ENCODE results near the gene FUT8.
"Not testable (repeated sequence)": the region's sequence is repeated elsewhere in the genome, so short reads cannot be mapped to it uniquely, and the experiment has no call there.

The FUT8 gene

GRCh38 chr14:65627315-65627714 is 214.8 kb downstream of the FUT8 start:
- no peak for FAIRE-seq

GRCh38 chr14:65628664-65629063 is 216.1 kb downstream of the FUT8 start:
- FAIRE-seq = no peak

GRCh38 chr14:65631040-65631439 is 218.5 kb downstream of the FUT8 start:
- no peak for FAIRE-seq

DNA sequence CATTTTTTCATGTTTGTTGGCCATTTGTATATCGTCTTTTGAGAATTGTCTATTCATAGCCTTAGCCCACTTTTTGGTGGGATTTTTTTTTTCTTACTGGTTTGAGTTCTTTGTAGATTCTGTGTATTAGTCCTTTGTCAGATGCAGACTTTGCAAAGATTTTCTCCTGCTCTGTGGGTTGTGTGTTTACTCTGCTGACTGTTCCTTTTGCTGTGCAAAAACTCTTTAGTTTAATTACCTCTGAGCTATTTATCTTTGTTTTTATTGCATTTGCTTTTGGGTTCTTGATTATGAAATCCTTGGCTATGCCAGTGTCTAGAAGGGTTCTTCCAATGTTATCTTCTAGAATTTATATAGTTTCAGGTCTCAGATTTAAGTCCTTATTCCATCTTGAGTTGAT is 220.0 kb downstream of the FUT8 start:
- no peak for FAIRE-seq

DNA sequence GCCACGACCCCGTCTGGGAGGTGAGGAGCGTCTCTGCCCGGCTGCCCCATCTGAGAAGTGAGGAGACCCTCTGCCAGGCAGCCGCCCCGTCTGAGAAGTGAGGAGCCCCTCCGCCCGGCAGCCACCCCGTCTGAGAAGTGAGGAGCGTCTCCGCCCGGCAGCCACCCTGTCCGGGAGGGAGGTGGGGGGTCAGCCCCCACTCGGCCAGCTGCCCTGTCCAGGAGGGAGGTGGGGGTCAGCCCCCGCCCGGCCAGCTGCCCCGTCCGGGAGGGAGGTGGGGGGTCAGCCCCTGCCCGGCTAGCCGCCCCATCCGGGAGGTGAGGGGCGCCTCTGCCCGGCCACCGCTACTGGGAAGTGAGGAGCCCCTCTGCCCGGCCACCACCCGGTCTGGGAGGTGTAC is 221.1 kb downstream of the FUT8 start:
- FAIRE-seq = not testable (repeated sequence)

- FAIRE-seq = no peak
Measured at GRCh38 chr14:65637780-65638179, 225.2 kb downstream of the FUT8 start.

DNA sequence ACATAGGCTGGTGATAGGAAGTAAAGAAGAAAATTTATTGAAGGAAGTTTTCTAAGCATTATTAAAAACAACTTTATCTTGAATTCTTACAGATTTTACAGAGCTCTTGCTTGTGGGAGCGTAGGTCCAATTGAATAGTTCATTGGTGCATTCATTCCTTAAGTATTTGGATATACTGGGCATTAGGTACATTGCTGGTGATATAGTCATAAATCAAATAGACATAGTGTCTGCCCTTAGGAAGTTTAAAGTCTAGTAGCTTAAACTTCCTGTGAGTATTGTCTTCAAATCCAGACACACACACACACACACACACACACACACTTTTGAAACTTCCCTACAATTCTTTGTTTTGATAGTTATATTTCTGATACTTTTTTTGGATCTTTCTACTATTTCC is 226.7 kb downstream of the FUT8 start:
- FAIRE-seq = no peak

DNA sequence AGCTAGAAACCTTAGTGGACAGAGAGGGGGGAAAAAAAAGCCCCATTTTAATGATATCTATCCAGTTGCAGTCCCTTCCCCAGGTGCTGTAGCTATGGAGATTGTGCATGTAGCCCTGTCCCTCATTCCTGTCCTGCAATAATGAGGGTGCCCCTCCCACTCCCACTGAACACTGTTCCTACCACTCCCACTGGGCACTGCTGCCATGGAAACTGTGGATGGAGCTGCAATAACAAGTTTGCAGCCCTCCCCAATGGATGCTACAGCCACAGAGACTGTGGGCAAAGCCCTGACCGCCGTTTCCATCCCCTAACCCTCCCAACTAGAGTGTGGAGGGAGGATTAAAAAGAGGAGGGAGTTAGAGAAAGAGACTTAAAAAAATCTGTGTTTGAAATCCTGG is 238.3 kb downstream of the FUT8 start:
- FAIRE-seq = no peak

- FAIRE-seq = no peak
Measured at GRCh38 chr14:65656554-65656953, 244.0 kb downstream of the FUT8 start.

GRCh38 chr14:65658202-65658601 is 245.7 kb downstream of the FUT8 start:
- no peak for FAIRE-seq

- no peak for FAIRE-seq
Measured at GRCh38 chr14:65661865-65662264, 249.3 kb downstream of the FUT8 start.

DNA sequence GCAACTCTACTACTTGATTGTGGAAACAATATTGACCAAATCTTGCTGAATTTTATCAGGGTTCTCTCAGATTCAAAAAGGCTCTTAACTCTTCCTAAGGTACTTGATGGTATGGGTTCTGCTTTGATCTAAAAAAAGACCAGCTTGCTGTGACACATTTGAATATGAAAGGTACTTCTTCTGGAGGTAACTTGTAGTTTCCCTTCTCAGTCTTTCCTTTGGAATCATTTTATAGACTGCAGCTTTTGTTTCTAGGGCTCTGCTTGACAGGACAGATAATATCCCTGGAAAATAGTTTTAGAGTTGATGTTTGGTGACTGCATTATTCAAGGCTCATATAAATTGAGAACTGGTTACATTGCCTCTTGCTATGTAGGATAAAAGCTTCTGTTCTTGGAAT is 251.9 kb downstream of the FUT8 start:
- no peak for FAIRE-seq

DNA sequence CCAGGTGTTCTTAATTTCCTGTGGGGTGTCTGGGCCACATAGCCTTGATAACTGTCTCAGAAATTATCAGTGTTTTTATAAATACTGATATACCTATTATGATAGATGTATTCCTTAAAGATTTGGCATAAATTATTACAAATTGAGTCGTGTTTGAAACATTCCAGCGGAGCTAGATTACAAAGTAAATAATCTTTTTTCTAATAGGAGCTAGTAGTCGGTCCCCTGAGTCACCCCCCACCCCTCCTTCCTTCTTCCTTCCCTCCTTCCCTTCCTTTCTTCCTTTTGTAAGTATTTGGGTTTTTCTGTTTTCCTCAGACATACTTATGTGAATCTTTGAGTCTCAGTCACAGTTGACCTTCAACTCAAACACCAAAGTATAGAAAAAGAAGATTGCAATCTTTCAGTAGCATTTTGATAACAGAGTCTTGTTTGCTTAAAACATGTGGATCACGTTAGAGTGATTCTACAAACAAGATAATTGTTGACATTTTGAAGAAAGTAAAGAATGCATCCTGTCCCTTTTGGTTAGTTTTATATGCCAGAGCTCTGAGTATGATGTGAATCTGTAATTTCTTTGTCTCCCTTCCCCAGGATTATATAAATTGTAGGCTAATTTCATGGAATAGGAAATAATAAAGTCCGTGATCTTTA is 264.0 kb downstream of the FUT8 start:
- FAIRE-seq = no peak

DNA sequence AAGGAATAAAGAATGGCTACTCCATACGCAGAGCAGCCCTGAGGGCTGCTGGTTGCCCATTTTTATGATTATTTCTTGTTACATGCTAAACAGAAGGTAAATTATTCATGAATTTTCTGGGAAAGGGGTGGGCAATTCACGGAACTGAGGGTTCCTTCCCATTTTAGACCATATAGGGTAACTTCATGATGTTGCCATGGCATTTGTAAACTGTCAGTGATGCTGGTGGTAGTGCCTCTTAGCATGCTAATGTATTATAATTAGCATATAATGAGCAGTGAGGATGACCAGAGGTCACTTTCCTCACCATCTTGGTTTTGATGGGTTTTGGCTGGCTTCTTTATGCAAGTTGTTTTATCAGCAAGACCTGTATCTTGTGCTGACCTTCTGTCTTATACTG is 273.0 kb downstream of the FUT8 start:
- FAIRE-seq = no peak

DNA sequence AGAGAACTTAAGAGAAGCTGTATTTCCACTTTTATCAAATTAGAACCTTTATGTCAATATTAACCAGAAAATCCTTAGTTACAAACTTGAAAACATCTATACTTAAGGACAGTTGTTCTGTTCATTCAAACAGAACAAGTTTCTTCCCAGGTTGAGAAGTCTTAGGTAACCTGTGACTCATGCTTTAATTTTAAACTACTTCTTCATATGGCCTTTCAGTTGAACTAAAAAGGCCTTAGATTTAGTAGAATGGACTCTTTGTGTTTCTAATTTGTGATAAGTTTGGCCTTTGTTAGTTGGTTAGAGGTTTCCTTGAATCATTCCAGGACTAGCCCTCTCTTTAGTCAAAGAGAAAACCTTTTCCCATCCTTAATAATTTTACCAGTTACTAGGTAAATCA is 274.2 kb downstream of the FUT8 start:
- no peak for FAIRE-seq

GRCh38 chr14:65689070-65689469 is 276.5 kb downstream of the FUT8 start:
- no peak for FAIRE-seq

GRCh38 chr14:65692566-65692965 is 280.0 kb downstream of the FUT8 start:
- not testable (repeated sequence) for FAIRE-seq

- FAIRE-seq = no peak
Measured at GRCh38 chr14:65696801-65697200, 284.3 kb downstream of the FUT8 start.

- no peak for FAIRE-seq
Measured at GRCh38 chr14:65703521-65703920, 291.0 kb downstream of the FUT8 start.

DNA sequence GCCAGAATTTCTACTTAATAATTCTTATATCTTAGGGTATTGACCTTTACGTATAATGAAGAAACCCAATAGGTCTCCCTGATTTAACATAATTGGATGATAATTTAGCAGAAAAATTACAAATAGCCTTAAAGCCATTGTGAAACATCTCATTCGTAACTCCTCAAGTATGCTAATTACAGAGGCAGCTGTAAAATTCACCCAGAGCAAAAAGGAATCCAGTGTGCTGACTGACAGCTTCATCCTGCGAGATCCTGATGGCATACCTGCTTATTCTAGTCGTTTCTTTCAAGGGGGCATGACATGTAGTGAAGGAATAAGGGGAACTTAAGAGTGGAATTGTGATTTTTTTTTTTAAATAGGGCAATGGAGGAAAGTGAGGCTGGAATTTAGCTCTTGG is 291.5 kb downstream of the FUT8 start:
- FAIRE-seq = no peak

DNA sequence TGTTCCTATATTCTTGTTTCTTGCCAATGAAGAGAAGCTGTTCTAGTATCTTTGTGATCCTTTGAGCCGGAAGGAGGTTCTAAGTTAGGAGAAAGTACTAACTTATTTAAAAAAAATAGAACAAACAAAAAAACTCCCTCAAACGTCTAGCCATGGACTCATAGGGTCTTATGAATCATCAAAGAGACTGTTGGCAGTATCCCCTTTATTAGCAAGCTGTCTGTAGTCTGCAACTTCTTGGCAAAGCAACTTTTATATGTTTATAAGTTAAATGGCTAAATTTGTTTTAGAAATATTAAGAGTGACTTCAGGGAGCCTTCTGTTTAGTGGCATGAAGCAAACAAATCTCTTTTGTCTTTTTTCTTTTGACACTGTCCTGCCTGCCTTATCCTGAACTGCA is 291.9 kb downstream of the FUT8 start:
- no peak for FAIRE-seq

GRCh38 chr14:65704850-65705249 is 292.3 kb downstream of the FUT8 start:
- no peak for FAIRE-seq

- FAIRE-seq = no peak
Measured at GRCh38 chr14:65709576-65709975, 297.0 kb downstream of the FUT8 start.

GRCh38 chr14:65716813-65717212 is 304.3 kb downstream of the FUT8 start:
- FAIRE-seq = not testable (repeated sequence)

GRCh38 chr14:65717384-65717915 is 304.9 kb downstream of the FUT8 start:
- FAIRE-seq = not testable (repeated sequence)

Measured in TTC549 (cell line).